NCI-H187 treated with DMSO at 0.1 percent for 48 hours (cell line): Measurements from ENCODE around the gene CHRNA7.
A peak's percentile ranks its signal among the peaks of the same experiment; 100 is the strongest.

Source experiments
- DNase-seq: peaks from one replicate; lab custom pipeline; 2025; lab: John Stamatoyannopoulos, UW

The CHRNA7 gene

GRCh38 chr15:32029862-32030781 lies at the start of gene CHRNA7:
TSS of gene CHRNA7 (plus strand) at chr15:32030515. CDS start at chr15:32030595, 80 bp downstream.
- no peak for DNase-seq

DNA sequence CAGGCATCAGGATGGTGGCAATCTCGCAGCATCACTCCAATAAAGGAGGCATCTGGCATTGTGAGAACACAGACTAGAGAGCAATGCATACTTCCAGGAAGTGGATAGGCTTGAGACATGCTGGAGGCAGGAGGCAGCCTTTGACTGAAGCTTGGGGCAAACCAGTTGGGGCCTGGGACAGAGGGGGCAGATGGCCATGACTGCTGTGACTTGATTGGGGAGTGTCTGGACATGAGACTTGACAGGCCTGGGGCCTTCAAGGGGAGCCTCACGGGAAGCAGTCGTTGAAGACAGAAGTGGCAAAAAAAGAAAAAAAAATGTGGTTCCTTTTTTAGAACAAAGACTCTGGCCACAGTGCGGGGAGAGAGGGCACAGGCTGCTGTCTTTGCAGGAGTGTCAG lies 44.7 kb upstream of the CHRNA7 start:
- DNase-seq, result no peak

GRCh38 chr15:31993062-31993461 lies 37.3 kb upstream of the CHRNA7 start:
- DNase-seq, result no peak

DNA sequence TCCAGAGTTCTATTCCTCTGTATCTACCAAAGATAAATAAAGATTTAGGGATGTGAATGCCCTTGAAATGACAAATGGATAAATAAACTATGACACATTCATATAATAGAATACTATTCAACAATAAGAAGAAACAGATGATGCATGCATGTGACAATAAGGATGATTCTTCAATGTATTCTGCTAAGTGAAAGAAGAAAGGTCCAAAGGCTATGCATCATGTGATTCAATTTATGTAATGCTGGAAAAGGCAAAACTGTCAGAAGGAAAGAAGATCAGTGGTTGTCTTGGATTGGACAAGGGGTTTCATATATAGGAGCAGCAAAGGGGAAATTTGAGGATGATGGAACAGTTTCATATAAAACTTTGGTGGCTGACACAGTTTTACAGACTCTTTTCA lies 32.6 kb upstream of the CHRNA7 start:
- no peak for DNase-seq

GRCh38 chr15:32003558-32003957 lies 26.8 kb upstream of the CHRNA7 start:
- DNase-seq, result no peak

GRCh38 chr15:32004249-32004648 lies 26.1 kb upstream of the CHRNA7 start:
- DNase-seq, result no peak

GRCh38 chr15:32007355-32007960 lies 22.9 kb upstream of the CHRNA7 start:
- peak; percentile 77 for DNase-seq

DNA sequence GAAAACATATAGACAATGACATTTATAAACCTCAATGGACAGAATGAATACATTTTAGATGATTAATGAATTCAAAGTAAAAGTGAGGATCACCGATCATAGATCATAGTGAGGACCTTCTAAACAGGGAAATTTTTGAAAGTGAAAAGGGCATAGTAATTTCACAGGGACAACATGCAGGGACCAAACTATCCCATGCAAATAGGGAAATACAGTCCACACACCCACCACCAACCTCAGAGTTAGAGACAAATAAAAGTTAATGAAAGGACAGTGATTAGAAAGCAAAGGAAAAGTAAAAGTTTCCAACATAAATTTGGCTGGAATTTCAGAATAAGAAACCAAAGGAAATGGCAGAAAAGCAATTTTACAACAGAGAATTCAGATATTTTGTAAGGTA lies 15.4 kb upstream of the CHRNA7 start:
- no peak for DNase-seq

DNA sequence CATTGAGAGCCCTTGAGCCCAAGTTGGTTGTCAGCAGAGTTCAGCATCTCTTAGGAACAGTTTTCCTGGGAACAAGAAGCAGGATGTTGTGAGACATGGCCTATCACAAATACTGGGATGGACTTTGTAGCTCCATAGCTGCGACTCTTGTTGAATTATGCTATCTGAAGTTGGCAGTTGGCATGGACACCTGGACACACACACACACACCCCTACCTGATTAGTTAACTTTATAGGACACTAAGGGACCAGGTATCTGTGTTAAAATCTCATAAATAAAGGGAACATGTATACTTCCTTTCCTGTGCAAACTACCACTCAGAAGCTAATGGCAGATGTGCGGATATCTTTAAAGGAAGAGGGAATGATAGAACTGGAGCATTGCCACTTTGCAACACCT lies 10.2 kb upstream of the CHRNA7 start:
- DNase-seq, result no peak

GRCh38 chr15:32028921-32029320 lies 1.4 kb upstream of the CHRNA7 start:
- DNase-seq, result no peak

GRCh38 chr15:32029409-32029861 lies 880 bp upstream of the CHRNA7 start:
- no peak for DNase-seq

DNA sequence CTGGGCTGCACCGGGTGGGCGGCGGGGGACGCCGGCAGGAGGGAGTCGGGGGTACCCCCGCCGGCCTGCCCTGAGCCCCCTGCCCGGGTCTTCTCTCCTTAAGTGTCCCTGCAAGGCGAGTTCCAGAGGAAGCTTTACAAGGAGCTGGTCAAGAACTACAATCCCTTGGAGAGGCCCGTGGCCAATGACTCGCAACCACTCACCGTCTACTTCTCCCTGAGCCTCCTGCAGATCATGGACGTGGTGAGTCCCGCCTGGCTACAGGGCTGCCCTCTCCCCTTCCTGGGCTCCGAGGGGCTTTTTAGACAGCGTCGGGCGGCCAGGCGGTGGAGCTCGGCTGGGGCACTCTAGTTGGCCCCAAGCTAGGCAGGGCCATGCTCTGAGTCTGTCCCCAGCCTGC lies 480 bp downstream of the CHRNA7 start:
- DNase-seq, result no peak

DNA sequence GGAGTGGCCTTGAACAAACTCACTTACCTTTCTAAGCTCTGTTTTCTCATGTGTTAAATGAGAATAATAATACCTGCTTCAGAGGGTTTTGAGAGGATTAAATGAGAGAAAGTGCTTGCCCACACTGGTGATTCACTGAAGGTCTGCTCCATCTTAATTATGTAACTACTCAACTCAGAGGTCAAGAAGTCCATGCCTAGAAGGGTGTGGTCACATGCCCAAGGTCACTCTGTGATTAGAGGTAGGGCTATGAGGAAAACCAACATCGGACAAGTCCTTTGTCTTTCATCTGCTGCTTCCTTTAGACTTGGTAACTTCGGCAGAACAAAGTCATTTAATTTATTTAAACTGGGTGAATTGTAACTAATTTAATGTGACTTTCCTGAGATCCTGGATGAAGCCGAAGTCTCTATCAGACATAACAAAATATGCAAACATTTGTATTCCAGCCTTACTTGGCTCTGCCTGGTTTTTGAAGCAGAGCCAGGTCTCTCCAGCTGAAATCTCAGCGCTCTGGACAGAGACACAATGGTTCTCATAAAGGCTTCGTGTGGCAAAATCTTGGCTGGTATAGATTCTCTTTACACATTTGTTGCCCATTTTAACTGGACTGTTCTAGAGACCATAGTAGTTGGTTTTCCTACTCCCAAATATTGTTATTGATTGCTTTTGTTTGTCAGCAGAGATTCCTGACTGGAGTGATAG lies 3.0 kb downstream of the CHRNA7 start:
- no peak for DNase-seq

DNA sequence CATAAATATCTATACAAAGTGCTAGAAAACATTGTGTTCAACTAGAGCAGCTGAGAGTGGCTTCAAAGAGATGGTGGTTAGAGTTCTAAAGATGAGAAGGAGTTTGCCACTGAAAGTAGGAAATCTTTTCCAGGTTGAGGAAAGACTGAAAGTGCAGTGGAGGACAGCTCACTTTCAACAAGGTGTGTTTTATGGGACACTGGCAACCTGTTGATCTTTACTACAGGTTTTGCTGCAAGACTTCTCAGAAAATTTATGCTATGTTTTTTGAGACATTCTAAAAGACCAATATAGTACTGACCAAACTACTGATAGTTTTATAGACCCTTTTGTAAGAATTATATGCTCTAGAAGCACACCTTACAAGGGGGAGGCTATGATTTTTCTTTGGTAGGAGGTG lies 3.8 kb downstream of the CHRNA7 start:
- no peak for DNase-seq

DNA sequence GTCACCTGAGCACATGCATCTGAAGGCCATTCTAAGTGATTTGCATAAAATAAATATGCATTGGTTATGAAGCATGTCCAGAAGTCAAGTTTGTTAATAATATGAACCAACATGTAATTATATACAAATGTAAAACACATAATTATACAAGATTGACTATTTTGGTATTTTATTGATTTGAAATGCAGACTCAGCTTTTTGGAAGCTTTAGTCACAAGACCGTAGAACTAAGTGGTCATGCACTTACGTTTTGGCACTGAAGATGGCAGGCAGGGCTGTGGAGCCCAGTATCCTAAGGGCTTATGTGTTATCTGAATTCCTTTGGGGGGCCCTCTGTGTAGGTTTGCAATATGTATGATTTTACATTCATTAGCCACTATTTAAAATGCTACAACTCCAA lies 5.0 kb downstream of the CHRNA7 start:
- no peak for DNase-seq

GRCh38 chr15:32036971-32037370 lies 6.7 kb downstream of the CHRNA7 start:
- no peak for DNase-seq

DNA sequence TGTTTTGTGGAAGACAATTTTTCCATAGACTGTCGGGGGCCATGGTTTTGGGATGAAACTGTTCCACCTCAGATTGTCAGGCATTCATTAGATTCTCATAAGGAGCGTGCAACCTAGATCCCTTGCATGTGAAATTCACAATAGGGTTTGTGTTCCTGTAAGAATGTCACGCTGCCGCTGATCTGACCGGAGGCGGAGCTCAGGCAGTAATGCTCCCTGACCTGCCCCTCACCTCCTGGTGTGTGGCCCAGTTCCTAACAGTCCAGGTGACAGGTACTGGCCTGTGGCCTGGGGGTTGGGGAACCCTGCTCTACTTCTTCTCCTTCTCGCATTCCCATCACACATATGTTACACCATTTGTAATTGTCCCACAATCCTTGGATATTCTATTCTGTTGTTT lies 11.0 kb downstream of the CHRNA7 start:
- no peak for DNase-seq

DNA sequence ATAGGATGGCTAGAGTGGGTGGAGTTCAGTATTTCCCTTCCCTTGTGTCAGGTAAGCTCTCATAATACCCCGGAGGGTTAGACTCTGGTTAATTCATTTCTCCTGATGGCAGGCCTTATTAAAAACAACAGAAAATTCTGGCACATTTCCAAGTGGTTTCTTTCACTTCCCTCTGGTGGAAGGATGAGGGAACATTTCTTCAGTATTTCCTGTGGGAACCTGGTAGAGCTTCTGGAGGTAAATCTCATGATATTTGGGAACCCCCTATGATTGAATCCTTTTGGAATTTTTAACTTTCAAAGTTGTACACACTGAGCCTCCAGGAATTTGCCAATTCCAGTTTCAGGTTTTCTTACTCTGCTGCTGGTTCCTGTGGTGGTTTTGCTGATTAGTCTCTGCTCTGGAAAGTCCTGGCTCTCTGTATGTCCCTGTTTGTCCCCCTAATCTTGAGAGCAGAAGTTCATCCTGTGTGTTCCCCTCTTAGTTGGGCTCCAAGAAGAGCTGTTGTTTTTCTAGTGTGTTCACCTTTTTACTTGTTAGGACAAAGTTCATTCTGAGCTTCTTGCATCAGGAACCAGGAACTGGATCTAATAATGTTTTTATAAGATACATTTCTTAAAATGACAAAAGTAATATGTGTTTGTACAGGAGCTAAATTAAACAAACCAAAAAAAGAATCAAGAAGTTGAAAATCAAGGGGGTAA lies 12.1 kb downstream of the CHRNA7 start:
- no peak for DNase-seq

DNA sequence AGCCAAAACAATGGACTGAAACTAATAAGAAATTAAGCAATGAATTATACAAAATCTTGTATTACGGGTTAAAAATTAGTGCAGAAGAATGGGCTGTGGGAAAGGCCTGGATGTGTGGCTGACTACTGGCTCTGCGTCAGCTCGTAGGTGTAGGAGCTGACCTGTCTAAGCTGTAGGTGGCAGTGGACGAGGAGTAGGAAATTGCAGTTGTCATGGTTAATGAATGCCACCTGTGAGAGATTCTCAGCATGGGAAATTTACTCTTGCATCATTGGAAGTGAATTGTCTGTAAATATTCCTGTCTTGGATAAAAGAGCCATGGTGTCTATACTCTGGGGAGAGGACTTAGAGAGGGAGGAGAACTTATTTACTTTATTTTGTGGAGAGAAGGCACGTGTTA lies 23.4 kb downstream of the CHRNA7 start:
- DNase-seq, result no peak

DNA sequence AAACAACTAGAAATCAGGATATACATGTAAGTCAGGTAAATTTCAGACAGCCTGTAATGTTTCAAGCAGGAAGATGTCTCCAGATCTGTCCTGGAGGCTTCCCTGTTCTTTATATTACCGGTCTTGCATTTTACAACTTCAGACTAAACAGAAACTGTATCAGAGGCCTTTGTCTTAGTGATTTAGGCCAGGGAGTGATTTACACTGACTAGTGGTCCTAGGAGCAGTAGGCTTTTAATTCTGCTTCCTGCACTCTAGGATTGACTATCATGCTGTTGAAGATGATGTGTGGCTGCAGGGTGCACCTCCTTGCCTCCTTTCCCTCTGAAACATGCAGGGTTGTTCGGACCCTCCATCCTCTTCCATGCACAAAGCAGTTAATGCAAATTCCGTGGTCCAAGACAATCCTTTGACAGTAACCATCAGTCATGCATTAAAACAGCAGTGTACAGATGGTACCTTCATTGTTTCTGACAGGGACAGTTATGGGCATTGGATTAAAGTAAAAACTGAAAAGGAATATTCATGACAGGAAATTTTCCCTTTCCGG lies 27.6 kb downstream of the CHRNA7 start:
- DNase-seq, result no peak

DNA sequence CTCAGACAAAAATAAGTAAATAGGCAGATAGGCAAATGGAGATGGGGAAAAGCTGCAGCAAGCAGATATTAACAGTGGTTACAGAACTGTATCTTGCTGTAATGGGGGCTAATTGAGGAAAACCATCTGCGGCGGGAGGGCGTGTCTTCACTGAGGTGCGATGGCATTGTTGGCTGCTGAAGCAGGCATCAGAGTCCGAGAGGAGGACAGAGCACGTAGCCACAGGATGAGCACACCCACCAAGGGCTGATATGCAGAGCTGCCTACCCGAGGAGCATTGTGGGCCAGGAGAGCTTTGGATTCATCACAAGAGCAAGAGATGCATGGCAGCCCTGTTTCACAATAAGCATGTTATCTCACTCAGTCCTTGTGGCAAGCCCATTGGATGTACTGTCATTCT lies 30.4 kb downstream of the CHRNA7 start:
- DNase-seq, result no peak

GRCh38 chr15:32067115-32067514 lies 36.8 kb downstream of the CHRNA7 start:
- no peak for DNase-seq
